ENCODE data around the gene TXNDC9. TPM values are rescaled to one million over a fixed set of nuclear protein-coding genes. Genes with fewer than 3 reads are reported as not detected.
"Not testable (repeated sequence)": the region's sequence is repeated elsewhere in the genome, so short reads cannot be mapped to it uniquely, and the experiment has no call there.

The TXNDC9 gene, protein sequence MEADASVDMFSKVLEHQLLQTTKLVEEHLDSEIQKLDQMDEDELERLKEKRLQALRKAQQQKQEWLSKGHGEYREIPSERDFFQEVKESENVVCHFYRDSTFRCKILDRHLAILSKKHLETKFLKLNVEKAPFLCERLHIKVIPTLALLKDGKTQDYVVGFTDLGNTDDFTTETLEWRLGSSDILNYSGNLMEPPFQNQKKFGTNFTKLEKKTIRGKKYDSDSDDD
- total RNA-seq (2014; rRNA removed; shearing (Covaris generic); ENCODE audit: low replicate concordance): 92.3 and 129 TPM in 2 replicates

DNA sequence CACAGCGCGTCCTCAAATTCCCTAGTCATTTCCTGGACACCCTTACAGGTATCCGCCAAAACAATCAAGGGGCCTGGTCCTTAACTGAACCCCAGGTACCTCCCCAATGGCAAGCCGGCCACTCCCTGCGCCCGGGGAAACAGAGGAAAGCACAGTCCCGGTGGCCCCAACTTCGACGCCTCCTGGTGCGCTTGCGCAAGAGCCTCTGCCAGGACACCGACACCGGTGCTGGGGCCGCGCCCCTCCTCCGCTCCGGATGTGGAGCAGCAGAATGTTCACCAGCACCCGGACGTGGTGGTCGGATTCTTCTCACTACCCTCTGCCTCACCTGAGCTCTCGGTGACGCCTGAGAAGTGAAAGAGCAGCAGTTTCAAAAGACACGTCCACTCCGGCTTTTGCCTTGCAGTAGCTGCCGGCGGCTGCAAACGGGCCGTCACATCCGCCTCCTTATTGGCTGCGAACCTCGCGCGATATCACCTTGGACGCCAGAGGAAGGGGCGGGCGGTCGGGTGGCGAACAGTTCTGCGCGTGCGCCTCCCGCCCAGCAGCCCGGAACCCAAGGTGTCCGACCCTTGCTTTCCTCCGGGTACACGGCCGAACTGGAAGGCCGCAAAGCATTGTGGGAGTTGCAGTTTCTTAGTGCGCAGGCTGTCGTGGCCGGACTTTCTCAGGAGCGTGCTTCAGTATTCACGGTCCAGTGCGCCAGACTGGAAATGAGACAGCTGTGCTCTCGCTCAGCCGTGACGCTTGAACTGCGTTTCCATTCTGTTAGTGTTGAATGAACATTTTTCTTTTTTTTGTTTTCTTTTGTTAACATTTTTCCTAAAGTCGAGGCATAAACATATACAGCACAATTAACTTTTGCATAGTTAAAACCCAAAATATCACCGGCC lies at the start of gene TXNDC9:
TSS of gene TXNDC9 (minus strand) at position 423 of the 893 bp plus-strand sequence. CDS start 3,123 bp downstream, outside the sequence.
- peak; percentile 98 for DNase-seq
- Histone ChIP-seq H3K27me3 (no peaks in the 10 kb centered on the region), H3K4me3 (peak within 1 kb of the TSS; percentile 92), H3K36me3 (peaks cover 28% of the 10 kb centered on the region), H3K9me3 (no peaks in the 10 kb centered on the region)

DNA sequence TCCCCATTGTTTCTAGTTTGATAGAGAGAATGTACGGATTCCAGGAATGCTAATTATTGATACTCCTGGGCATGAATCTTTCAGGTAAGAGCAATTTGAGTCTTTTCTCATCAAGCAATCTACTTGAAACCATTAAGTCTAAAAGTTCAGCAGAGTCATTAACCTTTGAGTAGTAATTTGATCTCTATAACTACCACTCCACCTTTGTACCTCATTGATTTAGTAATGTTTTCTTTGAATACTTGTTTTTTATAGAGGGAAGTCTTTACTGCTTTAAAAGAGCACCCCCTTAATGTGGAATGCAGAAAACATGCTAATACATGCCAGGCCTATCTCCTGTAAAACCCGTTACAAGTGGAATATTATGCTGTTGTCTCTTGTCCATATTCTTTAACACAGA lies 46.0 kb upstream of the TXNDC9 start:
- H3K36me3 ChIP-seq: peaks cover 75% of the 10 kb centered on the region
- 0 out of 2 replicates have a peak, but pooled peaks cover 2% of the 10 kb centered on the region for H3K9me3 ChIP-seq
- no peak overlapping the region for H3K4me3 ChIP-seq
- DNase-seq: no peak
- no peaks in the 10 kb centered on the region for H3K27me3 ChIP-seq

DNA sequence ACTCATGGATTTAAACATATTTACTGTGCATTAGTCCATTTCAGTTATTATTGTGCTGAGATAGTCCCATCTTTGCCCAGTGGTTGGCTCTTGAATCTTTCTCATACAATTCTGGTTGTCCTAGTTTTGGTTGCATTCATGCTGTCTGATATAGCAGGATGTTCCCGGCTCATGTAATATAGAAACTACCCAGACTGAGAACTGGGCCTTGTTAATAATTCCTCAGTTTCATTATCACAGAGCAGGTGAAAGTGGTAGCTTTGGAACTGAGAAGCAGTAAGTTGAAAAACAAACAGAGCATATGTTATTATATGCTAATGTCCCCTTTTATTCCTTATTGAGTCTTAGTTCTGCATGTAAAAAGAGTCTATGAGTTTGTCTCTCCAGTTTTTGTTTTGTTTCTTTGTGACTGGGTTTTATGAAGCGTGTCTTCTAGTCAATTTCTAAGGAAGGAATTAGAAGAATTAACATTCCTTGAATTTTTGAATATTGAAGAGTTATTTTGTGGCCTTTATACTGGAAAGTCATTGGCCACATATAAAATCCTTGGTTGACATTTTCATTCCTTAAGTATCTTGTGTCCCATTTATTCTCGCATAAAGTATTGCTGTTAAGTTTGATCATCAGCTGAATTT lies 44.4 kb upstream of the TXNDC9 start:
- 0 out of 2 replicates have a peak, but pooled peaks cover 2% of the 10 kb centered on the region for H3K9me3 ChIP-seq
- no peak overlapping the region for H3K4me3 ChIP-seq
- no peaks in the 10 kb centered on the region for H3K27me3 ChIP-seq
- no peak for DNase-seq
- H3K36me3 ChIP-seq: peaks cover 86% of the 10 kb centered on the region

DNA sequence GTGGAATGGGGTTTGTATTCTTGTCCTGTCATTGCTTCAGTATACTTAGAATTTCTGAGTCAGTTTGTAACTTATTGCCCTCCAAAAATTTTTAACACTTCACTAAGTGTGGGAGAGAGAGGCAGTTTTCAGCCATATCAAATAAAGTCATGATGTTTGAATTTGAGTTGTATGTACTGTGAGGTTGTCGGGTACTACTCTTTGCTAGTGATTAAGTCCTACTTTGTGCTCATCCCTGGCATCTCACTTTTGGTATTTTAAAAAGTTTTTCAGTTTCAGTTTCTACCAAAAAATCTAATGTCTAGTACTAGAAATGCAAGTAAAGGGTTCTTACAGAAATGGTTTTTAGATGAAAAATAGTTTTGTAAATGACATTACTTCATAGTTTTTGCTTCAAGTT lies 41.7 kb upstream of the TXNDC9 start:
- no peak for DNase-seq
- Histone ChIP-seq H3K27me3 (no peaks in the 10 kb centered on the region), H3K36me3 (peaks cover 90% of the 10 kb centered on the region), H3K9me3 (0 out of 2 replicates have a peak, but pooled peaks cover 2% of the 10 kb centered on the region), H3K4me3 (no peak overlapping the region)

DNA sequence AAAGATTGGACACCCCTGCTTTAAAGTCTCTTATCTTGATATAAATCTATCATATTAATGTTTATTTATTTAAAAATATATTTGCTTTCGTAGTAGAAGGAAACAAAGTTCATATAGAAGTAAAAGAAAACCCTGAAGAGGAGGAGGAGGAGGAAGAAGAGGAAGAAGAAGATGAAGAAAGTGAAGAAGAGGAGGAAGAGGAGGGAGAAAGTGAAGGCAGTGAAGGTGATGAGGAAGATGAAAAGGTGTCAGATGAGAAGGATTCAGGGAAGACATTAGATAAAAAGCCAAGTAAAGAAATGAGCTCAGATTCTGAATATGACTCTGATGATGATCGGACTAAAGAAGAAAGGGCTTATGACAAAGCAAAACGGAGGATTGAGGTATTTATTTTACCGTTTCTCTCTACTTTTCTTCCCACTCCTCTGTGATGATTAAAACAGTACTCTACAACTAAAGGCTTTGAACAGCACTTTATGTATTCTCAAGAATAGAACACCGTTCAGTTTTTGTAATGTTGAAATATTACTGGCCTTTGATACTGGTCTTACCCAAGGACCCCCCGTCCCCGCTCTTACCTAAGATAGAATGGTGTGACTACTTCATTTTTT lies 40.2 kb upstream of the TXNDC9 start:
- Histone ChIP-seq H3K9me3 (no peaks in the 10 kb centered on the region), H3K27me3 (no peaks in the 10 kb centered on the region), H3K36me3 (peaks cover 90% of the 10 kb centered on the region), H3K4me3 (no peak overlapping the region)
- DNase-seq: no peak

DNA sequence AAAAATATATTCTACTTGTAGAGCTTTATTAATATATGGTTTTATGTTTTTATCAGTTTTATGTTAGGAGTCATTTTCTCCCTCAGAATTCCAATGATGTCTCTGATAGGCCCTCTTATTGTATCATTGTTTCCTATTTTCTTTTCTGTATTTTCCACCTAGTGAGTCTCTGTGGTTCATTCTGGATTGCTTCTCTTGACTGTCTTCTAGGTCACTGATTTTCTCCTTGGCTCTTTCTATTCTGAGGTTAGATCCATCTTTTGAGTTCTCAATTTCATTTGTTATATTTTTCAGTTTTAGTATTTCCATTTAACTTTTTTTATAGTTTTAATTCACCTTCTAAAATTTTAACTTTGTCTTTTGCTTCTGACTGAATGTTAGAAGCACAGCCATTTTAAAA lies 38.6 kb upstream of the TXNDC9 start:
- no peak for DNase-seq
- peaks cover 86% of the 10 kb centered on the region for H3K36me3 ChIP-seq
- no peaks in the 10 kb centered on the region for H3K9me3 ChIP-seq
- no peak overlapping the region for H3K4me3 ChIP-seq
- H3K27me3 ChIP-seq: no peaks in the 10 kb centered on the region

DNA sequence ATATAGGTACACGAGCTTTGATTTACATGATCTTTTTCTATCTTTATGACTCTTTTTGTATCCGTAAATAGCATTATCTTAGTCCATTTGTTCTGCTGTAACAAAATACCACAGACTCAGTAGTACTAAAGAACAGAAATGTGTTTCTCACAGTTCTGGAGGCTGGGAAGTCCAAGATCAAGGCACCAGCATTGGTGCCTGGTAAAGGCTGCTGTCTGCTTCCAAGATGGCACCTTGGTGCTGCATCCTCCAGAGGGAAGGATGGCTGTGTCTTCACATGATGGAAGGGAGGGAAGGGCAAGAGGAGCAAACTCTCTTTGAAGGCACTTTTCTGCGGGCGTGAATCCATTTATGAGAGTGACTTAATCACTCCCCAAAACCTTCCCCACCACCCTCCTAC lies 37.0 kb upstream of the TXNDC9 start:
- H3K27me3 ChIP-seq: no peaks in the 10 kb centered on the region
- DNase-seq: no peak
- no peaks in the 10 kb centered on the region for H3K9me3 ChIP-seq
- peaks cover 85% of the 10 kb centered on the region for H3K36me3 ChIP-seq
- H3K4me3 ChIP-seq: no peak overlapping the region

DNA sequence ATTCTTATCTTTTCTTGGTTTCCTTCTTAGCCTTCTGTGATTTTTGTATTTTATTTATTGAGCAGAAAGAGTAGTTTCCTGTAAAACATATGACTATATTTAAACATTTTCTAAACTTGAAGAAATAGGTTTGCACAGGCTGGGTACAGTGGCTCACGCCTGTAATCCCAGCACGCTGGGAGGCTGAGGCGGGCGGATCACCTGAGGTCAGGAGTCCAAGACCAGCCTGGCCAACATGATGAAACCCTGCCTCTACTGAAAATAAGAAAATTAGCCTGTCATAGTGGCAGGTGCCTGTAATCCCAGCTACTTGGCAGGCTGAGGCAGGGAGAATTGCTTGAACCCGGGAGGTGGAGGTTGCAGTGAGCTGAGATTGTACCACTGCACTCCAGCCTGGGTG lies 32.7 kb upstream of the TXNDC9 start:
- not testable (repeated sequence) for DNase-seq, H3K4me3 ChIP-seq, H3K9me3 ChIP-seq, H3K27me3 ChIP-seq
- H3K36me3 ChIP-seq: peaks cover 90% of the 10 kb centered on the region

DNA sequence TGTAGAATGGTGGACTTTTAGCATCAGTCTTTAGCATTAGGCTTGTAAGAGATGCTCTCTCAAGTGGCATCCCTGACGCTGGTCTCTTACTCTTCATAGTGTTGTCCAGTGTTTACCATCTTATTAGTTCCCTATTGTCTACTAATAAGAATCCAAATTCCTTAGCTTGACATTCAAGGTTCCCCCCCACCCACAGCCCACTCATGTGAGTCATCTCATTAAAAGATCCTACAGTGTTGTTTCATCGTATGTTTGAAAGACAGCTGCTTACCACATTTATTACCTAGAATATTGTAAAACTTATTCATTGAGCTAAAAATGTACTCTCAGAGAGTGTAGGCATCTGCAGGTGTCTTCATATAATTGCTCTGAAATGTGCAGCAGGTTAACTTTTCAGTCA lies 29.5 kb upstream of the TXNDC9 start:
- Histone ChIP-seq H3K36me3 (peaks cover 79% of the 10 kb centered on the region), H3K4me3 (no peak overlapping the region), H3K9me3 (no peaks in the 10 kb centered on the region), H3K27me3 (no peaks in the 10 kb centered on the region)
- no peak for DNase-seq

DNA sequence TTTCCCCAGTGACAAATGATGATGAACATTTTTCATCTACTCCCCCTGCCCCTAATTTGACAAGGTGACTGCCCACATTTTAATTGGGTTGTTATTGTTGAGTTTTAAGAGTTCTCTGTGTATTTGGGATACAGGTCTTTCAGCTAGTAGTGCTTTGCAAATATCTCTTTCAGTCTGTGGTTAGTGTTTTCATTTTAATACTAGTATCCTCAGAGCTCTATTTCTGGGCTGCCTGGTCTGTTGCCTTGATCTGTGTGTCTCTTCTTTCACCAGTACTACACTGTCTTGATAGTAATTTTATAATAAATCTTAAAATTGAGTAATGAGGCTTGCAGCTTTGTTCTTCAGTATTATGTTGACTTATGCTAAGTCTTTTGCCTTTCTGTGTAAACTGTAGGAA lies 20.7 kb upstream of the TXNDC9 start:
- Histone ChIP-seq H3K4me3 (no peak overlapping the region), H3K36me3 (peaks cover 14% of the 10 kb centered on the region; the same call in 1 of the 2 replicates), H3K27me3 (no peaks in the 10 kb centered on the region), H3K9me3 (no peaks in the 10 kb centered on the region)
- no peak for DNase-seq

DNA sequence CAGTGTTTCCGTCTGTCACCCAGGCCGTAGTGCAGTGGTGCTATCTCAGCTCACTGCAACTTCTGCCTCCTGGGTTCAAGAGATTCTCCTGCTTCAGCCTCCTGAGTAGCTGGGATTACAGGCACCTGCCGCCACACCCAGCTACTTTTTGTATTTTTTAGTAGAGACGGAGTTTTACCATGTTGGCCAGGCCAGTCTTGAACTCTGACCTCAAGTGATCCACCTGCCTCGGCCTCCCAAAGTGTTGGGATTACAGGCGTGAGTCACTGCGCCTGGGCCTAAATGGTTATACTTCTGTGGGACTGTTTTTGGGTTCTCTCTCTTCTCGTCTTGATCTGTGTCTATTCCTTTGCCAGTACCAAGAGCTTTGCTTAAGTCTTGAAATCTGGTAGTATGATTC lies 18.7 kb upstream of the TXNDC9 start:
- not testable (repeated sequence) for H3K4me3 ChIP-seq

DNA sequence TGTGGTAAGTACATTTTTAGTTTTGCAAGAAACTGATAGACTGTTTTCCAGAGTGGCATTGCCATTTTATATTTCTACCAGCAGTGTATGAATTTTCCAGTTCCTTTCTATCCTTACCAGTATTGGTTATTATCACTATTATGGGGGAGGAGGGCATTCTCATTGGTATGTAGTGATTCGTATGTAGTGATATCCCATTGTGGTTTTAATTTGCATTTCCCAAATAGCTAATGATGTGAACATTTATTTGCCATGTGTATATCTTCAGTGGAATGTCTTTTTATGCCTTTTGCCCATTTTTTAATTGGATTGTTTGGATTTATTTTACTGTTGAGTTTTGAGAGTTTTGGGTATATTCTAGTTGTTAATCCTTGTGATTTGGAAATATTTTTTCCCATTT lies 17.9 kb upstream of the TXNDC9 start:
- Histone ChIP-seq H3K27me3 (no peaks in the 10 kb centered on the region), H3K4me3 (no peak overlapping the region), H3K36me3 (no peaks in the 10 kb centered on the region), H3K9me3 (no peaks in the 10 kb centered on the region)
- DNase-seq: no peak

More for the DNA sequence above, 18.7 kb upstream of the TXNDC9 start:
- not testable (repeated sequence) for H3K36me3 ChIP-seq, H3K27me3 ChIP-seq, DNase-seq, H3K9me3 ChIP-seq

DNA sequence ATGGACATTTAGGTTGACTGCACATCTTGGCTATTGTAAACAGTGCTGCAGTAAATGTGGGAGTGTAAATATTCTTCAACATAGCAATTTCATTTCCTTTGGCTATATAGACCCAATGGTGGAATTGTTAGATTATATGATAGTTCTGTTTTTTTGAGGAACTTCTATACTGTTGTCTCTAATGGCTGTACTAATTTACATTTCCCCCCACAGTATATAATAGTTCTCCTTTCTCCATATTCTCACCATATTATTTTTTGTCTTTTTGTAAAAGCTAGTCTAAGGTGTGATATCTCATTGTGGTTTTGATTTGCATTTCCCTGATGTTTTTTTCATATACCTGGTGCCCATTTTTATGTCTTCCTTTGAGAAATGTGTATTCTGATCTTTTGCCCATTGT lies 14.1 kb upstream of the TXNDC9 start:
- no peak for DNase-seq
- Histone ChIP-seq H3K9me3 (no peaks in the 10 kb centered on the region), H3K36me3 (no peaks in the 10 kb centered on the region), H3K27me3 (no peaks in the 10 kb centered on the region), H3K4me3 (no peak overlapping the region)

DNA sequence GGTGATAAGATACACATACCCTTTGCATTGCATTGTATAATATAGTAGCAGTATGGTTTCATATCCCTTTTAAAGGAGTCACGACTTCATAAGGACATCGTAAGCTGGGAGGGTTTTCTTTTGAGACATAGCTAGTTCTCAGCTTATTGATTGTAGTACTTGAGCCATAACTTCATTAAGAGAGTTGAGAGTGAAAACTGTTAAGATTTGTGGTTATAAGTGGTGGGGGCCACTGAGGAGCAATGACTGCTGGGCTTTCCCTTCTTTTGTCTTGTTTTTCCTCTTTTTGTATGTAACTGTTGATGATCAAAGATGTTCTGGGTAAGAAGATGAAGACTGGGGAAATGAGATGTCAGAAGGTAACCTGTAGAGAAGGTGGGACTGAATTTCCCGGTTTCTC lies 12.0 kb upstream of the TXNDC9 start:
- no peak overlapping the region for H3K4me3 ChIP-seq
- DNase-seq: no peak
- no peaks in the 10 kb centered on the region for H3K36me3 ChIP-seq
- H3K27me3 ChIP-seq: no peaks in the 10 kb centered on the region
- H3K9me3 ChIP-seq: no peaks in the 10 kb centered on the region

DNA sequence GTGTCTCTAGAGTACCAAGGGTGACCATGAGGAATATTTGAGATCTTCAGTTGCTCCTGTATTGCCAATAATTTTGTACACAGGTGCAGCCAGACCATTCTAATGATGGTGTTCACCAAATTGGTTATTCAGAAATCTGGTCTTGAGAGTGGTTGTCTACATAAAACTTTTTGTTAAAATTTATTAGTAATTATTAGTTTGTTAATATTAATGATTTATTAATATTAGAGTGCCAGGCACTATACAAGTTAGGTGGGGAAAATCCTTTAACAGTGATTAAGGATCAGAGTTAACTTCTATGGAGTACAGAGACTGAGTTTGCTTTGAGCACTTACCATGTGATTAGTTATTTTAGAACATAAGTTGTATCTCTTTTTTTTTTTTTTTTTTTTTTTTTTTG lies 10.1 kb upstream of the TXNDC9 start:
- Histone ChIP-seq H3K36me3 (no peaks in the 10 kb centered on the region), H3K9me3 (no peaks in the 10 kb centered on the region), H3K4me3 (no peak overlapping the region), H3K27me3 (no peaks in the 10 kb centered on the region)
- DNase-seq: no peak

DNA sequence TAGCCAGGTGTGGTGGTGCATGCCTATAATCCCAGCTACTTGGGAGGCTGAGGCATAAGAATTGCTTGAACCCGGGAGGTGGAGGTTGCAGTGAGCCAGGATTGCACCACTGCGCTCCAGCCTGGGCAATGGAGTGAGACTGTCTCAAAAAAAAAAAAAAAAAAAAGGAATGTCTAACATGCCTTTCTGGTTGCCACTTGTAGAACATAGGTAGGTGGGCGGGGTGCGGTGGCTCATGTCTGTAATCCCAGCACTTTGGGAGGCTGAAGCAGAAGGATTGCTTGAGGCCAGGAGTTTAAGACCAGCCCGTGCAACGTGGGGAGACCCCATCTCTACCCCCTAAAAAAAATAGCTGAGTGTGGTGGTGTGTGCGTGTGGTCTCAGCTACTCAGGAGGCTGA lies 9.3 kb upstream of the TXNDC9 start:
- H3K9me3 ChIP-seq, H3K36me3 ChIP-seq, DNase-seq, H3K27me3 ChIP-seq, H3K4me3 ChIP-seq: not testable (repeated sequence)

DNA sequence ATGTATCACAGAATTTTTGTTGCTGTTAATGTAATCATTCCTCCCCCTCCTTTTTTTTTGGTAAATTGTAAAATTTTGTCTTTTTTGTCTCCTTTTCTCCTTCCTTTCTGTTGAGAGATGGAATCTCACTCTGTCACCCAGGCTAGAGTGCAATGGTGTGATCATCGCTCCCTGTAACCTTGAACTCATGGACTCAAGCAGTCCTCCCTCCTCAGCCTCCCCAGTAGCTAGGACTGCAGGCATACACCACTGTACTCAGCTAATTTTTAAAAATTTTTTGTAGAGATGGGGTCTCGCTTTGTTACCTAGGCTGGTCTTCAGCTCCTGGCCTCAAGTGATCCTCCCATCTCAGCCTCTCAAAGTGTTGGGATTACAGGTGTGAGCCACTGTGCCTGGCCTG lies 6.4 kb upstream of the TXNDC9 start:
- no peak for DNase-seq
- Histone ChIP-seq H3K36me3 (peaks cover 5% of the 10 kb centered on the region), H3K27me3 (no peaks in the 10 kb centered on the region), H3K9me3 (no peaks in the 10 kb centered on the region), H3K4me3 (no peak overlapping the region)
